ENCODE results near the gene FAM177B. TPM values are rescaled to one million over a fixed set of nuclear protein-coding genes. Genes with fewer than 3 reads are reported as not detected.

The FAM177B gene
- total and polyA plus RNA-seq, 9 donors: 0.16 to 0.57 (median 0.20) TPM; not detected in 2

- DNase-seq: no peak
- Histone ChIP-seq H3K9me3 (replicated peaks; ENCODE audit: control insufficient read depth, low read depth, low read length) (peaks cover 4% of the 10 kb centered on the region), H3K4me3 (ENCODE audit: low read length) (no peak overlapping the region), H3K27ac (ENCODE audit: low read length) (no peak overlapping the region), H3K27me3 (ENCODE audit: control insufficient read depth, insufficient read depth, low read length) (no peaks in the 10 kb centered on the region), H3K36me3 (ENCODE audit: control insufficient read depth, insufficient read depth, low read length) (no peaks in the 10 kb centered on the region), H3K4me1 (ENCODE audit: control insufficient read depth, insufficient read depth, low read length) (no peaks in the 10 kb centered on the region)
- 80% methylated on average over 6 of the region's 6 CpGs for WGBS (ENCODE audit: insufficient coverage)
Observed at GRCh38 chr1:222794656-222795474, 57.9 kb downstream of the FAM177B start.

GRCh38 chr1:222798116-222798515, 61.1 kb downstream of the FAM177B start:
- Histone ChIP-seq H3K27ac (ENCODE audit: low read length) (no peak overlapping the region), H3K4me1 (ENCODE audit: control insufficient read depth, insufficient read depth, low read length) (no peaks in the 10 kb centered on the region), H3K27me3 (ENCODE audit: control insufficient read depth, insufficient read depth, low read length) (no peaks in the 10 kb centered on the region), H3K9me3 (replicated peaks; ENCODE audit: control insufficient read depth, low read depth, low read length) (peaks cover 4% of the 10 kb centered on the region), H3K36me3 (ENCODE audit: control insufficient read depth, insufficient read depth, low read length) (no peaks in the 10 kb centered on the region), H3K4me3 (ENCODE audit: low read length) (no peak overlapping the region)
- DNase-seq: no peak

DNA sequence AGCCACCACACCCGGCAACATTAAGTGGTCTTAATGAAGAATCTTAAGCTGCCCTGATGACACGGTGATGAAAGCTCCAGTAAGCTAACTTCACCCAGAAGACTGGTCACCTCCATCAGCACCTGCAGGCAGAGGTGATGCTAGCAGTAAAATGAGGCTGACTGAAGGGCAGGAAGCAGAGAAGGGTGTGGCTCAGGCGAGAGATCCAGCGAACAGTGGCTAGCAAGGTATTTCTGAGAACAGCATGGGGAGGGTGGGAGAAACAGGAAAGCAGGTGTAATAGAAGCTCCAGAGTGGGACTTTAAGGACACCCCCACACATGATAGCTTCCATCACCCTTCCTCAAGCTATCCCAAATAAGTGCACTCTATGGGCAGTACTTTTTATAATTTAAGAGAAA, 62.0 kb downstream of the FAM177B start:
- whole genome bisulfite sequencing (ENCODE audit: insufficient coverage): no CpG with 5 or more reads among the region's 4 CpGs
- H3K36me3 ChIP-seq (ENCODE audit: control insufficient read depth, insufficient read depth, low read length): no peaks in the 10 kb centered on the region
- H3K27ac ChIP-seq (ENCODE audit: low read length): no peak overlapping the region
- no peaks in the 10 kb centered on the region for H3K27me3 ChIP-seq (ENCODE audit: control insufficient read depth, insufficient read depth, low read length)
- no peaks in the 10 kb centered on the region for H3K4me1 ChIP-seq (ENCODE audit: control insufficient read depth, insufficient read depth, low read length)
- no peak overlapping the region for H3K4me3 ChIP-seq (ENCODE audit: low read length)
- no peak for DNase-seq
- peaks cover 4% of the 10 kb centered on the region for H3K9me3 ChIP-seq (replicated peaks; ENCODE audit: control insufficient read depth, low read depth, low read length)

Other genes starting within 250 kb of the FAM177B start
- 0.31 TPM for gene HHIPL2, start 189.1 kb upstream of the FAM177B start, total RNA-seq
- gene HHIPL2, start 189.1 kb upstream of the FAM177B start, polyA plus RNA-seq (ENCODE audit: insufficient read depth in 1 of 8, insufficient read length in 8 of 8, low replicate concordance in 1 of 8): under 1 TPM; 0.08 to 0.56 (median 0.26) TPM
- gene TAF1A, start 147.3 kb upstream of the FAM177B start, total RNA-seq: 10.3 TPM
- gene TAF1A, start 147.3 kb upstream of the FAM177B start, polyA plus RNA-seq (ENCODE audit: insufficient read depth in 1 of 8, insufficient read length in 8 of 8, low replicate concordance in 1 of 8): 10 to 100 TPM in 3 of 8 donors, 1 to 10 TPM in 5; 7.6 to 10.9 (median 9.2) TPM
- gene MIA3, start 119.1 kb upstream of the FAM177B start, total RNA-seq: 49.0 TPM
- 10 to 100 TPM; 41.8 to 60.8 (median 51.4) TPM for gene MIA3, start 119.1 kb upstream of the FAM177B start, polyA plus RNA-seq (ENCODE audit: insufficient read depth in 1 of 8, insufficient read length in 8 of 8, low replicate concordance in 1 of 8)
- 29.7 TPM for gene AIDA, start 24.7 kb upstream of the FAM177B start, total RNA-seq
- 10 to 100 TPM; 40.9 to 81.0 (median 54.1) TPM for gene AIDA, start 24.7 kb upstream of the FAM177B start, polyA plus RNA-seq (ENCODE audit: insufficient read depth in 1 of 8, insufficient read length in 8 of 8, low replicate concordance in 1 of 8)
- 32.3 TPM for gene BROX, start 24.6 kb upstream of the FAM177B start, total RNA-seq
- gene BROX, start 24.6 kb upstream of the FAM177B start, polyA plus RNA-seq (ENCODE audit: insufficient read depth in 1 of 8, insufficient read length in 8 of 8, low replicate concordance in 1 of 8): 10 to 100 TPM; 16.5 to 24.0 (median 19.6) TPM
- 10.7 TPM for gene DISP1, start 77.8 kb downstream of the FAM177B start, total RNA-seq
- 10 to 100 TPM in 2 of 8 donors, 1 to 10 TPM in 6; 6.6 to 11.3 (median 9.1) TPM for gene DISP1, start 77.8 kb downstream of the FAM177B start, polyA plus RNA-seq (ENCODE audit: insufficient read depth in 1 of 8, insufficient read length in 8 of 8, low replicate concordance in 1 of 8)

All from muscle of leg (tissue), 11 donors.